ENCODE results near the gene ACP3.

GRCh38 chr3:132326251-132326650 lies 9.0 kb downstream of the ACP3 start:
- TF ChIP-seq ZNF778 (CRISPR knock-in tag; IDR thresholded peaks at IDR 0.05) (no peak), CUX1 (CRISPR knock-in tag; IDR thresholded peaks at IDR 0.05) (no peak), CHD1 (IDR thresholded peaks at IDR 0.05; ENCODE audit: low read length) (no peak), ARNT (IDR thresholded peaks at IDR 0.05) (no peak), TBL1XR1 (IDR thresholded peaks at IDR 0.05; ENCODE audit: low read length in 2 of 2) (no peak)

Measured in K562 (cell line).